ENCODE results near the gene TPST2.

The TPST2 gene

GRCh38 chr22:26527574-26528465, 62.1 kb downstream of the TPST2 start:
- no peak for DNase-seq

DNA sequence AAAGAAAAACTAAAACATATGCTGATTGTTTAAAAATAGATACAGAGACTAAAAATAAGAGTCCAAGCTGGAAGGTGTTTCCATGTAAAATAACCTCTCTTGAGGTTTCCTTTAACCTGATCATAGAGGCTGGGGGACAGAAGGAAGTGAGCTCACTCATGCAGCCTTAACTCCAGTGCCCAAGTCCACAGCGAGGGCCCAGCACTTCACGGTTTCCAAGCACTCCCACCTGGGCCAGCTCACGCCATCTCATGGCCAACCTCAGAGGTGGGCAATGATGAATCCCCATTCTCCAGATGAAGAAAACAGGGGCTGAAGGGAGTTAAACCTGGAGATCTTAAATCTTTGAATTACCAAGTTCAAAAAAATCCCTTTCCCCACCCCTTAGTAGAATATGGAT, 62.8 kb downstream of the TPST2 start:
- DNase-seq, result no peak

- DNase-seq, result no peak
Observed at GRCh38 chr22:26525946-26526564, 63.9 kb downstream of the TPST2 start.

- no peak for DNase-seq
Observed at GRCh38 chr22:26524870-26525269, 65.1 kb downstream of the TPST2 start.

DNA sequence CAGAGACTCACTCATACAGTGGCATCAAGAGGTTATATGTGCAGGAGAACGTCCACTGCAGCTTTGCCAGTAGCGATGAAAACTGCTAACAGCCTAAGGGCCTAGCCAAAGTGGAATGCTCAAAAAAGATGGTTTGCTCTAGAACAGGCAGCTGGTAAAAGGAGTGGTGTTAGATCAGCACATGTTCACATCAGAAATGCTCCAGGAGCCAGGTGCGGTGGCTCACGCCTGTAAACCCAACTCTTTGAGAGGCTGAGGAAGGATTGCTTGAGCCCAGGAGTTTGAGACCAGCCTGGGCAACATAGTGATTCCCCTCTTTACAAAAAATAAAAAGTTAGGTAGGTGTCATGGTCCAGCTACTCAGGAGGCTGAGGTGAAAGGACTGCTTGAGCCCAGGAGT, 67.3 kb downstream of the TPST2 start:
- no peak for DNase-seq

DNA sequence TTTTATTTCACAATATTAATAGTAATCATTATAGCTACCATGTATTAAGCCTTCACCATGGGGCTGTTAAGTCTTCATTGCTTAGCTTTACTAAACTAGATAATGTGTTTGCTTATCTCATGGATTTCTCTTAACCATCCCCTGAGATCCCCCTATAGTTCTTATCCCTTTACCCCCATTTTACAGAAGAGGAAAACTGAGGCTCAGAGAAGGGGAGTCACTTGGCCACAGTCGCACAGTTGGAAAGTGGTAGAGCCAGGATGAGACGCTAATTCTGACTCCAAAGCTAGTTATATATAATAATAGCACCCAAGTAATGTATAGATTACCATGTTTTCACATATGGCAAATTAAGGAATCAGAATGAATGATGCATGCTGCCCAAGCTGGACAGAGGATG, 67.9 kb downstream of the TPST2 start:
- no peak for DNase-seq

GRCh38 chr22:26517429-26517828, 72.5 kb downstream of the TPST2 start:
- DNase-seq, result no peak

- no peak for DNase-seq
Observed at GRCh38 chr22:26516503-26516902, 73.4 kb downstream of the TPST2 start.

DNA sequence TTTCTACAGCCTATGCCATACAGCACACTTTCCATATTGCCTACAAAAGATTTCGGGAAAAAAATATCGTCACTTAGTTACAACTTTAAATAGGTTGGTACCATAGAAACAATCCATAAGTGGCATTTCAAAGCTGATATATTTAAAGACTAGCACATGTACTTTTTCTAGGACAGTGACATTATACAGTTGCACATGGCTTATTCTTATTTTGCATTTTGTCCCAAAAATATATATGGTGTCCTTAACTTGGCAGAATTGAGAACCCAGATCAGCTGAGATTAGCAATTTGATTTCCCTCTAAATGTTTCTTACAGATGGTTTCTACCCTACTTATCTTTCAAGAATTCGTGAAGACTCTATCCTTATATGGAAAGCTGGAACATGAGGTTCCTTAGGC, 74.0 kb downstream of the TPST2 start:
- no peak for DNase-seq

GRCh38 chr22:26514419-26515161, 75.3 kb downstream of the TPST2 start:
- DNase-seq, result no peak

GRCh38 chr22:26513838-26514237, 76.1 kb downstream of the TPST2 start:
- DNase-seq, result no peak

- DNase-seq, result peak; percentile 92
Observed at GRCh38 chr22:26512149-26512793, 77.7 kb downstream of the TPST2 start, which contains the start of gene TFIP11. Gene TFIP11 (minus strand): TSS chr22:26512473. CDS start chr22:26510272, 2,201 bp downstream.

GRCh38 chr22:26508148-26508547, 81.8 kb downstream of the TPST2 start:
- DNase-seq, result no peak

- DNase-seq, result no peak
Observed at GRCh38 chr22:26503758-26504157, 86.2 kb downstream of the TPST2 start.

DNA sequence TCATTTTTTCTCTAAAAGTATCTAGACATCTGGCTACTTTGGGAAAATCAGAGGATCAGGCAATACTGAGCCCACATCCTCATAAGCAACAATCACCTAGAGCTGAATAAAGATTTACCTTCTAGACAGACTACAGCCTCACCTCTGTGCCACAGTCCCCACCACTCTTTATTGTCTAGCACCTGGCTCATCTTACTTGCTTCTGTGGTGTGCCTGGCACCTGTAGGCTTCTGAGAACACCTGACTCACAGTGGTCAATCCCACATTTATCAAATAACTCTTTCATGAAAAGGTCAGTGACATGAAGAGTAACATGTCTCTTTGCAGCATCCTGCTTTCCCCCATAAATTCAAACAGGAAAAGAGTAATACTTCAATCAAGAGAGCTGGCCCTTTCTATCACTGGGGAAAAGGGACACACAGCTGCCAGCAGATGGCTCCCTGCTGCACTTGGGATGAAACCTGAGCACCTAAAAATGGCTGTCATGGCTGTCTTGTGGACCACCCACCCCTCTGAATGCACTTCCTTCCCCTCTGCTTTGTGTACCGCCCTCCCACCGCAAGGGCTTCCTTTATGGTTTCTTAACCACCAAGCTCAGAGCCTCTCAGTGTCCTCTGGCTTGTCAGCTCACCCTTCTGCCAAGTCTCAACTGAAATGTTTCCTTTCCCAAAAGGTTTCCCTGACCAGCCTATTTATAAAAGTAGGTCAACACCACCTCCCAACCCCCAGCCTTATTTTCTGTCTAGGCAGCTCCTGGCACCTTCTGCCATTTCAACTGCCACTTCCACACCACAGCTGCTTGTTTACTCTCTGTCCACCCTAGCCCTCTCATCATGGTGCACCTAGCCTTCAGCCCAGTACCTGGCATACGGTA, 87.0 kb downstream of the TPST2 start:
- peak; percentile 32 for DNase-seq

GRCh38 chr22:26501996-26502395, 87.9 kb downstream of the TPST2 start:
- DNase-seq, result no peak

- no peak for DNase-seq
Observed at GRCh38 chr22:26499188-26499703, 90.7 kb downstream of the TPST2 start.

- DNase-seq, result no peak
Observed at GRCh38 chr22:26496456-26496855, 93.5 kb downstream of the TPST2 start.

DNA sequence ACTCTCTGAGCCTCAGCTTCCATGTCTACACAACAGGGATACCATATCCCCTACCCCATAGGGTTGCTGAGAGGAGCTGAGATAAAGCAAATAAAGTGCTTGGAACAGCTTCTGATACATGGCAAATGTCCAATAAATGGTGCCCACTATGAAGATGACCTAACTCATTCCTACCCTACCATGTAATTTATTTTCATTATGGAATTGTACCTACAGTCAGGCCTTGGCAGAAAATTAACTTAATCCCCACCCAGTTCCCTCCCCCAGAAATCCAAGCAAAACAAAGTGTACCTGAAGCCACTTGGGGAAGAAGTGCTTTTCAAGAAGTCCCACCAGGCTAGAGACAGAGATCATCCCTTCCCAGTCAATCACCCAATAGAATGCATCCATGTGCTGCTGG, 95.4 kb downstream of the TPST2 start:
- DNase-seq, result no peak

- DNase-seq, result no peak
Observed at GRCh38 chr22:26492220-26492619, 97.7 kb downstream of the TPST2 start.

GRCh38 chr22:26489447-26490036, 100.4 kb downstream of the TPST2 start:
- no peak for DNase-seq

All from activated naive CD4-positive, alpha-beta T cell treated with anti-CD3 and anti-CD28 coated beads, Interleukin-2, amount 50 U/mL, for 16 hours (primary cell).